A172 (cell line): ENCODE data around the gene LRRIQ1. TPM values are rescaled to one million over a fixed set of nuclear protein-coding genes. Genes with fewer than 3 reads are reported as not detected.
A peak's percentile ranks its signal among the peaks of the same experiment; 100 is the strongest.
"Not testable (repeated sequence)": the region's sequence is repeated elsewhere in the genome, so short reads cannot be mapped to it uniquely, and the experiment has no call there.

Source experiments
- DNase-seq: peaks from one replicate; pipeline ENCODE4 v3.0.0-alpha.2; 2015; ENCODE audit warnings: low spot score
- total RNA-seq: library from RNA; depleted of rRNA; stranded (reverse); fragments of >200 nt; shearing (Covaris generic); gene quantifications from 2 replicates; pipeline ENCODE4 v1.2.3, GENCODE V29; 2014; rRNA removed

LRRIQ1 gene, protein sequence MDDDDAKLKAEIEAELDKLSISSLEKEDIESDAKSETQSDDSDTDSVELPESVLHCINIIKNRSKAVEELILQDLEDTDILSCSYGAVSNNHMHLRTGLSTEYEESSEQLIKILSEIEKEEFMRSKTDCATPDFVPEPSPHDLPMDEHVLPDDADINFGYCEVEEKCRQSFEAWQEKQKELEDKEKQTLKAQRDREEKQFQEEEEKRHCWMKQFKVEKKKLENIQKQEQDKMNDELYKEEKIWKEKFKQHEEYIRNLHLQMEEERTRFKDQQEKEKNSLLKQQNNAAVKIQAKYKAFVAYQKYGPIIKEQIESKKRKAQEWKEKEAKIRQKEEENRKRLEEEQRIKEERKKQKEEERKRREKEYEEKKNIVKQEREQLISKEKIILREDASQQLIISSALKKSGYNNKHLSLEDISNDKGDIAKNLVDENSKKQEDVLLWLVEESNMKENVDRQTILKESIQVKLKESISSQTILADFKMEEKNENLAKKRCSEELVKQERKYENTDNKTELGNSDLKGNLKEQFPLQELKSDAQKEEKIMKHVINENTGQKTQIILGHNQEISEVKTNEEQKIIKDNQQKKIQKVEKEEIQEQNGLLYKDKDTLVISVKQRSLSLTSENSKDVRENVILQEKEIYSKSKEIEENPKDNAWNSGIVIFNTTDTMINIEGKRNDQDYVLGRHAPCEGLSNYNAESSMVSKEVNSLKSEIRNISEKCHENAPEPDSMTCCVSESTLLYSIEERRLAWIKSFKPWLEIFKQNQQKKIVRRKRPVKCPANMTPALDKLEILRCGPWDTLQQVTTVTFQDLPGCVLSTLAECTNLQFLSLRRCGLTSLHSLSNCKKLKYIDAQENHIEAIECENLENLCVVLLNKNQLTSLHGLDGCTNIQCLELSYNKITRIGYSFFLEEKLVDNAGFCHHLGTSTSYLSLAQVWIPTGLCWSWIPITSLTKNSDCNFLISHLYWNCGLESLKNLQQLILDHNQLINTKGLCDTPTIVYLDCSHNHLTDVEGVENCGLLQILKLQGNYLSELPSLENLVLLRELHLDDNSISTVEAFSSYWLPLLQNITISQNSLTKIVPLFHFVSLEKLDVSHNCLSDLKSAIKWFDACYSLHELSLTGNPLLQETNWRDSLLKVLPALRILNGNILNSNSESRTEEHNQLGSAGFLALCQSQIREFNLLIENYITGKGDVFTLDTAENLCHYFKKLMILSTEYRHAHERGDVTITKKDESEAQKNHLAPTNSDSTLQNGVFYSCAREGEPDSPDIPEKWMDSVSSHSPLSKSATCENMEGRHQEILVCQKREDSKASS (N-terminal part only)
- 0.38 and 4.4 TPM in 2 replicates for total RNA-seq

DNA sequence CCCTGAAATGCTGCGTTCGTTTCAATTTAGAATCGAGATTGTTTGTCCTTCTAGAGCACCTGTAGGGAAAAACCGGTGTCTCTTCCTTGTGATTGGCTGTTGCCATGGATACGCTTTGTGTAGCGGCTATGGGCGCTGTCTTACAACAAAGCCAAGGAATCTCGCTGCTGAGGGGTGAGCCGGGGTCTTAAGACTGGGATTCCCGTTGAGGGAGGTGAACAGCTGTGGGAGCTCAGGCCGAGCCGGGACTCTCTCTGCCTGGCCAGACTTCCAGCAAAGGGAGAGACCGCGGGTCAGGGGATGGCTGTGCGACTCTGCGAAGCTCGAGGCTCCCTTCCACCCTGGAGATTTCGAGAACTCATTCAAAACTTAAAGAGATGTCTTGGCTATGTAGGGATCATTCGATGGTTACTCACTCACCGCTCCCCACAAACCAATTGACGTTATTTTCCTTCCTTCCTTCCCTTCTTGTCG lies at the start of gene LRRIQ1, which contains the start of gene TSPAN19:
Gene LRRIQ1 (plus strand): TSS at position 118 of the 474 bp plus-strand sequence. CDS start 1,826 bp downstream, outside the sequence.
Gene TSPAN19 (minus strand): TSS at position 44 of the 474 bp plus-strand sequence. CDS start 6,331 bp downstream, outside the sequence.
- DNase-seq, result peak; percentile 77

DNA sequence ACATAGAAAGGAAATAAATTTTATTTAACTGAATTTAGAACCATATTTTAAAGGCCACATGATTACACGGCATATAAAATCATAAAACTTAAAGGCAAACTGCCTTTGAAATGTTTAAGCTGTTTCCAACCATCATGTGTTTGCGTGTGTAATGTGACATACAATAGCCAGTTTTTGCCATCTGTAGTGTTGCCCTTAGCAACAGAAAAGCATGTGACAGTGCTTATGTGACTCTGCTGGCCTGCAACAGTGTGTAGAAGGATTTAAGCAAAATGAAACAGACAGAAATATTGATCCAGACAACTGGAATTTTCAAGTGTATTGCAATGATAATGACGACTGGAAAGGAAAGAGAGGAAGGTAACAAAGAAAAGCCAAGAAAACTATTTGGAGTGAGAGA lies 49.6 kb upstream of the LRRIQ1 start:
- no peak for DNase-seq

DNA sequence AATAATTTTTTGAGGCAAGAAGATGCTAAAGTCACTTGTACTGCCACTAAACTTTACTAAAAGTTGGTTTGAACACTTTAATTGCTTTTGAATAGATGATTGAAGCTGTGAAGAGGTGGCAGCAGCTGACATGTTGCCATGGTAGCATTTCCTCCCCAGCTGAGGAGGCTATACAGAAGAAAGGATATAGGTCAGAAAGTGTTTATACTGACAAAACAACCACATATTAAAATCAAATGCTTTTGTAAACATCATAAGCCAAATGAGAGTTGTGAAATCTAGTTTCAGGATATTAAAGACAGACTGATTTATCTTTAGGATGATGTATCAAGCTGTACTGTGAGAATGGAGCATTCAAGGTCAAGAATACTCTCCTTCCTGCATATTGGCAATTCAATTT lies 41.7 kb upstream of the LRRIQ1 start:
- no peak for DNase-seq

DNA sequence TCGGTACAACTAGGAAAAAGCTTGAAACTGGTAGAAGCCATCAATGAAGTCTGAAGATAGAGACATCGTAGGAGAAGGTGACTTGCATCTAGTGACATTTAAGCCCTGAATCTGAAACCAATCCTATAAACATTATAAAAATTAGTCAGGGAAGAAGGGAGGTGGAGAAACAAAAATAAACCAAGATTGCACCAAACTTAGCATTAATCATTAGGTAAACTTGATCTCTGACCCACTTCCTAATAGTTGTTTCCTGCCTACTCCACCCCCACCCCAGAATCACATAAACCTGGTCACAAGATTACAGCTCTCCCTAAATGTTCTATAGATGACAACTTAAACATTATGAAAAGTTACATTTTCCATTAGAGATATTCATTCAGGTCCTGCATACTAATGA lies 40.5 kb upstream of the LRRIQ1 start:
- no peak for DNase-seq

DNA sequence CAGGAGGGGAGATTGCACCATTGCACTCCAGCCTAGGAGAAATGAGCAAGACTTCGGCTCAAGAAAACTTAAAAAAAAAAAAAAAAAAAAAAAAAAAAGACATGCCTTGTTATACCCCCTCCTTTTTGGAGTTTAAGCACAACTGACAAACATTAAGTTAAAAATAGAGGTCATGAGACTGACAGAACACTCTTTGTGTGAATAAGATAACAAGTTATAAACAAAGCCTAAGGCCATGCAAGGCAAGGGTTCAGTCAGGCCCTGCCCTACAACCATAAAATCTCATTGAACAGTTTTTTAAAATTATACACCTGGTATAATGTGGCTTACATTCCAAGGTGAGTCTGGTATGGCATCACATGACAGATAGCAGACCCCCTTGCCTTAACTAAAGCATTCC lies 39.4 kb upstream of the LRRIQ1 start:
- DNase-seq, result no peak

DNA sequence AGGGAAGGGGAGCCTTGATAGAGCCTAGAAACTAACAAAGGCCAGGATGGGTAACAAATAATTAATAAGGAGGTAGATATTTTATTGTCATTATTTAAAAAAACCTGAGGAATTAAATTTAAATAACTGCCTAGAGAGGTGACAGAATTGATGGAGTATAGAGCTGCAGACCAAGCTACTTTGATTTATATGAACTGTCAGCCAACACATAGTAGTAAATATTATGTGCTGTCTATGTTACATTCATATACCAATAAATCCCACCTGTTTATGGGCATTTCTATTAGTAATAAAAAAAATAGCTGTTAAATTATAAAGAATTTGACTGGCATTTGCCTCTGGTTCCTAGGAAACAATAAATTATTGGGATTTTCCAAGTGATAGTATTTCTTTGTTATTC lies 37.8 kb upstream of the LRRIQ1 start:
- DNase-seq, result no peak

DNA sequence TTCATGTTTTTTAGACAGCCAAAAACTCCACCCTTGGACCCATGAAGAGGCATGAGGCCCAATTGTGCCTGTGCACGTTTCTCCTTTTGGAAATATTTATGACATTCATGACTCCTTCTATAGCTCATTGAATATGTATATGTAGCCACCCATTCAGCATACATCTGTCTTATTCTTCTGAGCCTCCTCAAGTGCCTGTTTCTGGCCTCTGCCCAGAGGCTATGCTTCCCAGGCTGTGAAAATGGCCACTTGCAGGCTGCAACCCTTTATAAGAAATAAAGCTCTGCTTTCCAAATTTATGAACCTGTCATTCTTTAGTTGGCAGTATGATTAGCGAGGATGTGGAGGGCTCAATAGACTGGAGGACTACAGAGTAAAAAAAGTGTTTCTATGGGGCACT lies 35.4 kb upstream of the LRRIQ1 start:
- DNase-seq, result no peak

DNA sequence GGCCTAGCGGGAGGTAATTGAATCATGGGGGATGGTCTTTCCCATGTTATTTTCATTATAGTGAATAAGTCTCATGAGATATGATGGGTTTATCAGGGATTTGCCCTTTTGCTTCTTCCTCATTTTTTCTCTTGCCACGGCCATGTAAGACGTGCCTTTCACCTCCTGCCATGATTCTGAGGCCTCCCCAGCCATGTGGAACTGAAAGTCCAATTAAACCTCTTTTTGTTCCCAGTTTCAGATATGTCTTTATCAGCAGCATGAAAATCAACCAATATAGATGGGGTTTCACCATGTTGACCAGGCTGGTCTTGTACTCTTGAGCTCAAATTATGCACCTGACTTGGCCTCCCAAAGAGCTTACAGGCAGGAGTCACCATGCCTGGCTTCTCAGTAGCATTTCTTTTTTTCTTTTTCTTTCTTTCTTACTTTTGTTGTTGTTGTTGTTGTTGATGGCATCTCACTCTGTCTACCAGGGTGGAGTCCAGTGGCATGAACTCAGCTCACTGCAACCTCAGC lies 33.3 kb upstream of the LRRIQ1 start:
- no peak for DNase-seq

DNA sequence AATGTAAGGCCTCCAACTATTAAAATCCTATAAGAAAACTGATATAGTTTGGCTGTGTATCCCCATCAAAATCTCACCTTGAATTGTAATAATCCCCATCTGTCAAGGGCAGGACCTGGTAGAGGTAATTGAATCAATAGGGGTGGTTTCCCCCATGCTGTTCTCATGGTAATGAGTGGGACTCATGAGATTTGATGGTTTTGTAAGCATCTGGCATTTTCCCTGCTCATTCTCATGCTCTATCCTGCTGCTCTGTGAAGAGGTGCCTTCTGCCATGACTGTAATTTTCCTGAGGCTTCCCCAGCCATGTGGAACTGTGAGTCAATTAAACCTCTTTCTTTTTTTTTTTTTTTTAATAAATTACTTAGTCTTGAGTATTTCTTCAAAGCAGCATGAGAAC lies 31.9 kb upstream of the LRRIQ1 start:
- no peak for DNase-seq

DNA sequence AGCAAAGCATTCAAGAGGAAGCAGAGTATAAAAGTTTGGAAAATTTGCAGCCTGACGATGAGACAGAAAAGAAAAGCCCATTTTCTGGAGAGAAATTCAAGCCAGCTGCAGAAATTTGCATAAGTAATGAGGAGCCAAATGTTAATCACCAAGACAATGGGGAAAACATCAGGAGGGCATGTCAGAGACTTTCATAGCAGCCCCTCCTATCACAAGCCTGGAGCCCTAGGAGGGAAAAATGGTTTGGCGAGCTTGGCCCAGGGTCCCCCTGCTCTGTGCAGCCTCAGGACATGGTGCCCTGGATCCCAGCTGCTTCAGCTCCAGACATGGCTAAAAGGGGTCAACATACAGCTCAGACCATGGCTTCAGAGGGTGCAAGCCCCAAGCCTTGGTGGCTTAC lies 31.1 kb upstream of the LRRIQ1 start:
- DNase-seq, result not testable (repeated sequence)

DNA sequence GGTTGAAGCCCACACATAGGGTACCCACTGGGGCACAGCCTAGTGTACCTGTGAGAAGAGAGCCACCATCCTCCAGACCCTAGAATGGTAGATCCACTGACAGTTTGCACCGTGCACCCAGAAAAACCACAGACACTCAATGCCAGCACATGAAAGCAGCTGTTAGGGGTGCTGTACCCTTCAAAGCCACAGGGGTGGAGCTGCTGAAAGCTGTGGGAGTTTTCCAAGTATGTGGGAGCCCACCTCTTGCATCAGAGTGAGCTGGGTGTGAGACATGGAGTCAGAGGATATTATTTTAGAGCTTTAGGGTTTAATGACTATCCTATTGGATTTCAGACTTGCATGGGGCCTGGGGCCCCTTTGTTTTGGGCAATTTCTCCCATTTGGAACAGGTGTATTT lies 30.5 kb upstream of the LRRIQ1 start:
- no peak for DNase-seq

DNA sequence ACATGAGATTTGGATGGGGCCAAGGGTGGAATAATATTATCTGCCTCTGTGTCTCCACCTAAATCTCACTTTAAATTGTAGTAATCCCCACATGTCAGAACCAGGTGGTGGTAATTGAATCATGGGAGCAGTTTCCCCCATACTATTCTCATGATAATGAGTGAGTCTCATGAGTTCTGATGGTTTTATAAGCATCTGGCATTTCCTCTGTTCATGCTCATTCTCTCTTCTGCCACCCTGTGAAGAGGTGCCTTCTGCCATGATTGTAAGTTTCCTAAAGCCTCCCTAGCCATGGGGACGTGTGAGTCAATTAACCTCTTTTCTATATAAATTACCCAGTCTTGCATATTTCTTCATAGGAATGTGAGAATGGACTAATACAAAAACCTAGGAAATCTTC lies 29.9 kb upstream of the LRRIQ1 start:
- no peak for DNase-seq

DNA sequence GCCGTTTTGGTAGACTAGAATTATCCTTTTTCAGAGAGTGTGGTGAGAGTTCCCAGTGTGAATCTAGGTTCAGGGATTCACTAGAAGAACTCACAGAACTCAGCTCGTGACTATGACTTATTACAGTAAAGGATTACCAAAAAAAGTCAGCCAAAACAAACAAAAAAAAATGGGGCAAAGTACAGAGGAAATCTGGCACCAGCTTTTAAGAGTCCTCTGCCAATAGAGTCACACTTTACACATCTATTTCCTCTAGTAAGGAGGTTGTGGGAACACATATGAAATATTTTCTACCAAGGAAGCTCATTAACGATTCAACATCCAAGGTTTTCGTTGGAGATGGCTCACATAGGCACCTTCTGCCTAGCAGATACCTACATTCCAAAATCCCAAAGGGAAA lies 28.3 kb upstream of the LRRIQ1 start:
- peak; percentile 9 for DNase-seq

DNA sequence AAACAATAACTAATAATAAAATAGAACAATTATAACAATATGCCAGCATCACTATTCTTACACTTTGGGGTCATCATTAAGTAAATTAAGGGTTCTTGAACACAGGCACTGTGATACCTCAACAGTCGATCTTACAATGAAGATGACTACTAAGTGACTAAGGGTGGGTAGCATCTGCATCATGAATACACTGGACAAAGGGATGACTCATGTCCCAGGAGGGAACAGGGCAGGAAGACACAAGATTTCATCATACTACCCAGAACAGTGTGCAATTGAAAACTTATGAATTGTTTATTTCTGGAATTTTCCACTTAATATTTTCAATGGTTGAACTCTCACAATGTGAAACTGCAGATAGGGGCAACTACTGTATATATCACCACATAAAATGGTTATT lies 19.7 kb upstream of the LRRIQ1 start:
- DNase-seq, result peak; percentile 85

DNA sequence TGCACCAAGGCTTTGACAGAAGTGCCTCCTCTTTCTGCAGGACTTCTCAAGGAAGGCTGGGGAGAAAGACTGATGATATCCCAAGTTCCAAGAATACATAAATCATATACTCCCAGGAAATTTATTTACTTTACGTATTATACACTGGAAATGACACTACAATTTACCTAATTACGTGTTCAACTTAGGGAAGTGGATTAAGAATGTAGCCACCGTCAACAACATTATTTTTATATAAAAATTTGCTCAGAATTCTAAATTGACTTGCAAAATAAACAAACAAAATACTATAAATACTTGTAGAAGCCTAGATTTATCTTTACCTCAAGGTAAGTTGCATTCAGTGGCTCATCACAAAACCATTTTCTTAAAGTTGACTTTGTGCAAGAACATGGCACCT lies 19.0 kb upstream of the LRRIQ1 start:
- no peak for DNase-seq

DNA sequence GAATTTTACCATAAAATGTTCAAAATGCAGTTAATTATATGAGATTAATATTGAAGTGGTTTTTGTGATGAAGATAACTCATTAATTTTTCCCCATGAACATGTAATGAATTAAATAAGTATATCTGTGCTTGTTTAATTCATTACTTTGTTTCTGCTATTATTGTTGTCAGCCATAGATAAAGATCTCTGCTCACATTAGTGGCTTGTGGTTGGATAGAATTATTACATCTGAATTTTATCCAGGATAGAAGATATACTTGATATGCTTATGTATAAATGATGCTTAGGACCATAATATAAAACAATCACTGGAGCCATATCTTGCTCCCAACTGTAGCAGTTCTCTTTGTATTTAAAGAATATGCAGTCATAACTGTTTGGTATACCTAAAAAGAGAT lies 18.5 kb upstream of the LRRIQ1 start:
- DNase-seq, result no peak

DNA sequence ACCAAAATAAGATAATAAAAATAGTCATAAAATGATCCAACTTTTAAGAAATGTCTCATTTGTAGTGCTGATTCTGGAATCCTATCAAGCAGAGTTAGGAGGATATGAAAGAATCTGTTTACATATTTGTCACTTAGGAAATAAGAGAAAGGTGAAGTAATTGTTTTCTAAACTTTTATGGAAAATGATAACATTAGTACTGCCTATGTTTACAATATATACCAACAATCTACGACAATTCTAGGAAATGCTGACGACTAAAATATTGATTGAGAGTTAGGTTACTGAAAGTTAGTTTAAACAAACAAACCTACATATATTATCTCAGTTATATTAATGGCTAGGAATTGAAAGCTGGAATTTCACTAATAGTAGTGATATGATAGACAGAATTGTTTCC lies 18.1 kb upstream of the LRRIQ1 start:
- no peak for DNase-seq

DNA sequence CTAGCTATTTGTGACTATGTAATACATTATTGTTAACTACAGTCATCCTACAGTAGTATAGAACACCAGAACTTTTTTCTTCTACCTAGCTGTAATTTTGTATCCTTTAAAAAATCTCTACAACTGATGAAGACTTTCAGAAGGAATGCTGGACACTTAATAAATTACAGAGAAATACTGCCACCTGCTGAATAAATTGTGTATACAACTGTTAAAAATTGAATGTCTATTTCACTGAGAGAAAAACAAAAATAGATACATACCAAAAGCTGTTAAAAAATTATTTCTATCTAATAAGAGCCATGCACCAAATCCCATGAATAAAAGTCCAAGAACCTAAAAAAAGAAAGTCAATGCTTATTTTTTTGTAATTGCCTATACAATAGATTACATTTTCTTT lies 6.7 kb upstream of the LRRIQ1 start:
- DNase-seq, result peak; percentile 32

DNA sequence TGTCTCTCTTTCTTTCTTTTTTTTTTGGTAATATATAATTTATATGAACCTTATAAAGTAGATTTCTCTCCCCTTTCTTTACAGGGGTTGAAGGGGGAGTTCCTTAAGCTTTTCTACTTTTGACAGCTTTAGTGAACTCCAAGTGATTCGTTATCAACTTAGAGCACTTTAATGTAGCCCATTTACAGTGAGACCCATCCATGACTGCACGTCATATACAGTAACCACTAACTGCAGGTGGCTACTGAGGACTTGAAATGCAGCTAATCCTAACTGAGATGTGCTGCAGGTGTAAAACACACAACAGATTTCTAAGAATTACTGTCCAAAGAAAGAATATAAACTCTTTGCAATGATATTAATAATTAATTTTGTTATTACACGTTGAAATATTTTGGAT lies 582 bp downstream of the LRRIQ1 start:
- no peak for DNase-seq

DNA sequence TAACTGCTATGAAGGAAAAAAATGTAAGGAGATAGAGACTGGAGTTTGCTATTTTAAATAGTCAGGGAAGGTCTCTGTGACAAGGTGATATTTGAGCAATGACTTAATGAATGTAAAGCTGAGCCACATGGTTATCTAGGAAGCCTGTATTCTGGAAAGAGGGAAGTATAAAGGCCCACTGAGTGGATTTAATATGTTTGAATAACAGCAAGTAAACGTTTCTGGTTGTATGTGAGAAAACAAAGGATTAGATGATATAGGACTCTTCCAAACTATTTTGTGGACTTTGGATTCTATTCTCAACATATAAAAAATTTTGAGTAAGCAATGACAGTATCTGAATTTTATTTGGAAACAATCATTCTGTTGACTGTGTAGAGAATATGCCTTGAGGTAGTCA lies 5.2 kb downstream of the LRRIQ1 start:
- no peak for DNase-seq

DNA sequence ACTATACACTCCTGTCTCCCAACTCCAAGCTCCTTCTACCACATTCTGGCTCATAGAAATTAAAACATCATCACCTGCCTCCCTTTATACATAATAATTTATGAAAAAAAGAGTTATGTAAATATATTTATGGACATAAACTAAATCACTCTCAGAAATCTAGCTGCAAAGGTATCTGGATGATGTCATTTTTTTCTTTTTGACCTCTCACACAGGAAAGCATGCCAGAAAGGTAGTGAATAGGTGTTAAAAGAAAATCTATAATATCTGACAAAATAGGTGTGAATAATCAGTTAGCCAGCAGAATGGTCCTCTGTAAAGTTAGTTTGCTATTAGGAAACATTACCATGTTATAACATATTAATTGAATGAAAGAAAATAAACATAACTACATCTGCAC lies 7.7 kb downstream of the LRRIQ1 start:
- no peak for DNase-seq
